Transverse colon (tissue), 4 donors: ENCODE results near the gene PPP1R14B. TPM values are rescaled to one million over a fixed set of nuclear protein-coding genes. Genes with fewer than 3 reads are reported as not detected.

Source experiments
- DNase-seq: peaks from one replicate; pipeline ENCODE4 v3.0.0-alpha.2; 2019
- H3K27ac ChIP-seq, 4 donors: fragments of 200-600 bp; sonication (generic); 2 replicates each; pipeline ENCODE4 v1.5.1; 2016 to 2018; ENCODE audit warnings: inconsistent platforms in 4 of 4
- H3K27me3 ChIP-seq: fragments of 200-600 bp; sonication (generic); 2 replicates; pipeline ENCODE4 v1.5.1; 2017; ENCODE audit warnings: inconsistent platforms
- H3K36me3 ChIP-seq, 4 donors: fragments of 200-600 bp; sonication (generic); 2 replicates each; pipeline ENCODE4 v1.5.1; 2017 to 2019; ENCODE audit warnings: inconsistent platforms in 4 of 4
- H3K4me1 ChIP-seq, 4 donors: fragments of 200-600 bp; sonication (generic); 2 replicates each; pipeline ENCODE4 v1.5.1; 2017 to 2020; ENCODE audit warnings: inconsistent platforms in 4 of 4
- H3K4me3 ChIP-seq, 4 donors: fragments of 200-600 bp; sonication (generic); 1 replicate in 1 of 4; 2 replicates in 3 of 4; pipeline versions ENCODE4 v1.5.1 to v1.6.1; 2017 to 2019; ENCODE audit warnings: inconsistent platforms in 4 of 4
- H3K9me3 ChIP-seq, 2 donors: fragments of 200-600 bp; sonication (generic); 2 replicates each; pipeline ENCODE4 v1.5.1; 2017 to 2019; ENCODE audit warnings: inconsistent platforms in 2 of 2
- EP300 ChIP-seq: sonication (generic); formaldehyde crosslinking; IDR thresholded peaks from one replicate; pipeline ENCODE4 v1.6.1; 2017; ENCODE audit warnings: antibody characterized with exemption, low read depth
- POLR2A ChIP-seq: fragments of 450-650 bp; IDR thresholded peaks from one replicate; pipeline ENCODE4 v1.6.1; 2016; ENCODE audit warnings: antibody characterized with exemption, mild to moderate bottlenecking, moderate library complexity
- POLR2AphosphoS5 ChIP-seq, 3 donors: sonication (generic); formaldehyde crosslinking; IDR thresholded peaks; one replicate each; pipeline ENCODE4 v1.6.1; 2016; ENCODE audit warnings: antibody characterized with exemption in 3 of 3
- WGBS, 2 donors: methylation state at CpG; one replicate each; pipeline ENCODE4 v1.1.5; 2018; ENCODE audit warnings: low coverage in 1 of 2; 5-methylcytosine and 5-hydroxymethylcytosine counted together
- in situ Hi-C, 4 donors: fragments of 200-750 bp; cut with MboI; loops; one replicate each; pipeline versions ENCODE4 v1.15.0 to v1.15.1; 2017; ENCODE audit warnings: low sequenced_read_pairs in 3 of 4, low pct_ligation_motif_present in 1 of 4, low pct_unique_long_range_greater_than_20kb in 1 of 4
- intact Hi-C: fragments of 100-400 bp; cut with DNase I; formaldehyde crosslinking; loops from one replicate; pipeline ENCODE4 v1.15.1; 2023; ENCODE audit warnings: low total_unique reads
- total RNA-seq, 4 donors: library from RNA; depleted of rRNA; stranded (reverse); fragments of >200 nt; gene quantifications; one replicate each; pipeline ENCODE4 v1.1.0, GENCODE V29; 2016
- TF ChIP-seq, protein P1 (sequence below), 5 experiments: fragments of 200-600 bp in 3 of 5; fragments of 450-650 bp in 2 of 5; sonication (generic) in 3 of 5; IDR thresholded peaks; 1 replicate in 2 of 5; 2 replicates in 3 of 5; pipeline ENCODE4 v1.5.1; 2016 to 2017; ENCODE audit warnings: antibody characterized with exemption in 5 of 5, inconsistent platforms in 3 of 5, mild to moderate bottlenecking in 2 of 5, moderate library complexity in 1 of 5

Gene PPP1R14B
- total RNA-seq, 4 donors from 2014 or later: 62.8 to 80.4 (median 73.2) TPM

DNA sequence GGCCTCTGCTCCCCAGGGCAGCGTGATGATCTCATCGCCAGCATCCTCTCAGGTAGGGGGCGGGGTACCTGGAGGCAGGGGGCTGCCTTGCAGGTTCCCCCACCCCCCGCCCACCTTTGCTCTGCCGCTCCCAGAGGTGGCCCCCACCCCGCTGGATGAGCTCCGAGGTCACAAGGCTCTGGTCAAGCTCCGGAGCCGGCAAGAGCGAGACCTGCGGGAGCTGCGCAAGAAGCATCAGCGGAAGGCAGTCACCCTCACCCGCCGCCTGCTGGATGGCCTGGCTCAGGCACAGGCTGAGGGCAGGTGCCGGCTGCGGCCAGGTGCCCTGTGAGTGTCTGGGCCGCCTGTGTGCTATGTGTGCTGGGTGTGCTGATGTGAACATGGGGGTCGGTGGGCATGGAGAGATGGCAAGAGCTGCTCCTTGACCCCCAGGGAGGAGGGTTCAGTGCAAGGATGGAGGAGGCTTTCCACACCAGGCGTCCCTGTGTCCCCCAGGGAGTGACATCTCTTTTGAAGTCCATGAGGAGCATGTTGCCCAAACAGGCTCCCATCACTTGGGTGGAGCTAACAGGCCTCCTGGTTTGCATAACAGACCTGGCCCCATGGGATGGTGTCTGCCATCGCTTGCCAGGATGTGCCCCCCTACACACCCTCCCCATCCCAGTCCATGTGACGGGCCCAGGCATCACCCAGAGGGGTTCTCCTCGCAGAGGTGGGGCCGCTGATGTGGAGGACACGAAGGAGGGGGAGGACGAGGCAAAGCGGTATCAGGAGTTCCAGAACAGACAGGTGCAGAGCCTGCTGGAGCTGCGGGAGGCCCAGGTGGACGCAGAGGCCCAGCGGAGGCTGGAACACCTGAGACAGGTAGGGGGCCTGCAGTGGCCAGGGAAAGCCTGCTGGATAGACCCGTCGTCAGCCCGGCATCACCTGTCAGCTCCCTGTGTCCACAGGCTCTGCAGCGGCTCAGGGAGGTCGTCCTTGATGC lies 18.7 kb upstream of the PPP1R14B start:
- Histone ChIP-seq H3K4me1 (peaks cover 10 to 25% (median 21%) of the 10 kb centered on the region in 4 donors), H3K27ac (no peak overlapping the region), H3K9me3 (no peaks in the 10 kb centered on the region), H3K4me3 (no peak overlapping the region), H3K36me3 (peaks cover 0 to 15% (median 3%) of the 10 kb centered on the region in 4 donors), H3K27me3 (no peaks in the 10 kb centered on the region)
- TF ChIP-seq EP300 (no peak), POLR2A (no peak)
- TF ChIP-seq, protein P1, sequence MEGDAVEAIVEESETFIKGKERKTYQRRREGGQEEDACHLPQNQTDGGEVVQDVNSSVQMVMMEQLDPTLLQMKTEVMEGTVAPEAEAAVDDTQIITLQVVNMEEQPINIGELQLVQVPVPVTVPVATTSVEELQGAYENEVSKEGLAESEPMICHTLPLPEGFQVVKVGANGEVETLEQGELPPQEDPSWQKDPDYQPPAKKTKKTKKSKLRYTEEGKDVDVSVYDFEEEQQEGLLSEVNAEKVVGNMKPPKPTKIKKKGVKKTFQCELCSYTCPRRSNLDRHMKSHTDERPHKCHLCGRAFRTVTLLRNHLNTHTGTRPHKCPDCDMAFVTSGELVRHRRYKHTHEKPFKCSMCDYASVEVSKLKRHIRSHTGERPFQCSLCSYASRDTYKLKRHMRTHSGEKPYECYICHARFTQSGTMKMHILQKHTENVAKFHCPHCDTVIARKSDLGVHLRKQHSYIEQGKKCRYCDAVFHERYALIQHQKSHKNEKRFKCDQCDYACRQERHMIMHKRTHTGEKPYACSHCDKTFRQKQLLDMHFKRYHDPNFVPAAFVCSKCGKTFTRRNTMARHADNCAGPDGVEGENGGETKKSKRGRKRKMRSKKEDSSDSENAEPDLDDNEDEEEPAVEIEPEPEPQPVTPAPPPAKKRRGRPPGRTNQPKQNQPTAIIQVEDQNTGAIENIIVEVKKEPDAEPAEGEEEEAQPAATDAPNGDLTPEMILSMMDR (IDR thresholded peaks at IDR 0.05): no peak
- intact Hi-C loops: no loop called here
- in situ Hi-C loops: no loop called here
- WGBS, 2 donors: 91% methylated on average over 4 to 31 of the region's 35 CpGs
- no peak for DNase-seq

DNA sequence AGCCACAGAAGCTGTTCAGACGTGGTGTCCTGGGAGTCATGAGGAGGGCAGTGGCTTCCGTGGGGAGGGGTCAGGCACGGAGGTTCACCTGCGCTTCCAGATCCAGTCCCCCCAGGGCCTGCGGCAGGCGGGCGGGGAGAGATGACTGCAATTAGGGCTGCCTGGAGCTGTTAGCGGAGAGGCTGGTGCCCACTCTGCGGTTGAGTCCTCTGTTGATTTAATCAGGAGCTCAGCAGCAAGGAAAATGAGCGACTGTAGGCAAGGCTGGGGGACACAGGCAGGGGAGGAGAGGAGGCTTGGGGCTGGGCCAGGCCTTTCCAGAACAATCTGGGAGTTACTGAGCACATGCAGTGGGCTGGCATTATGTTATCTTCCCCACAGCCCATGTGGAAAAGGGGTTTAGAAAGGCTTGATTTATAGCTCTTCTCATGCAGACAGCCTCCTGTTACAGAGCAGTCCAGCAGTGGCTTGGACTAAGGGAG lies 17.7 kb upstream of the PPP1R14B start:
- Histone ChIP-seq H3K4me1 (peaks cover 10 to 25% (median 21%) of the 10 kb centered on the region in 4 donors), H3K36me3 (peaks cover 0 to 15% (median 3%) of the 10 kb centered on the region in 4 donors), H3K4me3 (no peak overlapping the region), H3K27ac (no peak overlapping the region), H3K9me3 (no peaks in the 10 kb centered on the region), H3K27me3 (no peaks in the 10 kb centered on the region)
- intact Hi-C loops (no loop called here), in situ Hi-C loops (no loop called here)
- 80 to 94% methylated on average over 1 to 10 of the region's 10 CpGs for WGBS, 2 donors
- DNase-seq: no peak
- TF ChIP-seq POLR2A (no peak), POLR2AphosphoS5 (IDR thresholded peaks at IDR 0.05) (no peak)

DNA sequence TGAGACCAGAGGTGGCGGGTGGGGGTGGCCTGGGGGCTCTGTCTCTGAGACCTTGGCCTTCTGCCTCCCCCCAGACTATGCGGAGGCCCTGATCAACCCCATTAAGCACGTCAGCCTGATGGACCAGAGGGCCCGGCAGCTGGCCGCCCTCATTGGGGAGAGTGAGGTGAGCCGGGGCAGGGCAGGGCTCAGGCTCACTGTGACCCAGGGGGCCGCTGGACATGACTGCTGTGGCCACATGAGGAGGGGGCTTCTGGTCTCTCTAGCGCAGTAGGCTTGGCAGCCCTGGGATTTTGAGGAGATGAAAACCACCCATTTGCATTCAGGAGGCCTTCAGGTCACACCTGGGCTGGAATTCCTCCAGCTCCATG lies 17.2 kb upstream of the PPP1R14B start:
- WGBS, 2 donors: 92% methylated on average over 8 of the region's 8 CpGs; no CpG with 5 or more reads in 1 of the 2 donors
- DNase-seq: no peak
- H3K27me3 ChIP-seq: no peaks in the 10 kb centered on the region
- no peak for TF ChIP-seq EP300
- TF ChIP-seq, protein P1 (IDR thresholded peaks at IDR 0.05): no peak
- TF ChIP-seq POLR2AphosphoS5 (IDR thresholded peaks at IDR 0.05): no peak
- TF ChIP-seq POLR2A: no peak
- in situ Hi-C loops (no loop called here), intact Hi-C loops (no loop called here)
- no peaks in the 10 kb centered on the region for H3K9me3 ChIP-seq
- no peak overlapping the region for H3K27ac ChIP-seq
- H3K36me3 ChIP-seq: peaks cover 0 to 18% (median 3%) of the 10 kb centered on the region in 4 donors
- H3K4me1 ChIP-seq: peaks cover 8 to 21% (median 18%) of the 10 kb centered on the region in 4 donors
- no peak overlapping the region for H3K4me3 ChIP-seq

DNA sequence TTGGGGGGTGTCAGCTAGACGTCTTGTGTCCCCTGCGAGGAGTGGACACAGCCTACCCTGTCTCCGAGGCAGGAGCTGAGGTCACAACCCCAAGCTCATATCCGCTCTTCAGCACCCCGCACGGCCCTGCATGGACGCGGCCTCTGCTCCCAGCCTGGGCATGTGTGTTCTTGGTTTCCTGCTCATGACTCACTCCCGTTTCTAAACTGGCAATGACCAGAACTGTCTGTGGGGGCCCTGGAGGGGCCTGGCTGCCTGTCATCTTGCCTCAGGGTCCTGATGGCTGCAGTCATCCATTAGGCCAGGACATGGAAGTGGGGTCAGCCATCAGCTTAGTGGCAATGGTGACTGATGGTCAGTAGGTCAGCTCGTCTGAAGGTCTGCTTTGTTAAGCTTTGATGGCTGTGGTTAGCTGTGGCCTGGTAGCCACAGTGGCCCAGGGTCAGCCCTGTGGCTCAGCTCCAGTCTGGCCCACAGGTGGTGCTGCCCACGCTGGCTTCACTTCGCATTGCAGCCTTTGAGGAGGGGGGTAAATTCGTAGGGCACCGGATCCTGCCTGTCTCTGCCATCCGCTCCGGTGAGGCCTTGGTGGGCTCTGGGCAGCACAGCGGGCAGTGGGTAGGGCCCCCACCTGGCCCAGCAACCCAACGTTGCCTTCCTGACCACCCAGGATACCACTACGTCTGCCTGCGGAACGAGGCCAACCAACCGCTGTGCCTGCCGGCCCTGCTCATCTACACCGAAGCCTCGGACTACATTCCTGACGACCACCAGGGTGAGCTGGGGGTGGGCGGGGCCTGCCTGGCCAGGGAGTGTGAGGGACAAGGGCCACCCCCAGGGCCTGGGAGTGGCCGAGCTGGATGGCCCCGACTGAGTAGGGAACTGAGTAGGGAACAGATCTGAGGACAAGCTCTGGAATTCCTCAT lies 16.5 kb upstream of the PPP1R14B start:
- TF ChIP-seq POLR2AphosphoS5 (IDR thresholded peaks at IDR 0.05): no peak
- TF ChIP-seq, protein P1 (IDR thresholded peaks at IDR 0.05): no peak
- Histone ChIP-seq H3K36me3 (peaks cover 0 to 24% (median 3%) of the 10 kb centered on the region in 4 donors), H3K27me3 (no peaks in the 10 kb centered on the region), H3K4me1 (peaks cover 1 to 15% (median 12%) of the 10 kb centered on the region in 4 donors), H3K27ac (no peak overlapping the region), H3K4me3 (no peak overlapping the region), H3K9me3 (no peaks in the 10 kb centered on the region)
- WGBS, 2 donors: 73 to 88% methylated on average over 8 to 20 of the region's 29 CpGs
- intact Hi-C loops: no loop called here
- DNase-seq: no peak
- in situ Hi-C loops: no loop called here
